22Rv1 (cell line): ENCODE data around the gene QPRT.

Experiments
- ZFX ChIP-seq: fragments of 450-650 bp; IDR thresholded peaks from 2 replicates; pipeline ENCODE4 v1.6.1; 2017; ENCODE audit warnings: antibody characterized with exemption, borderline replicate concordance
- TF ChIP-seq, protein P1 (sequence below): fragments of 450-650 bp; IDR thresholded peaks from 2 replicates; pipeline ENCODE4 v1.5.1; 2017; ENCODE audit warnings: mild to moderate bottlenecking

DNA sequence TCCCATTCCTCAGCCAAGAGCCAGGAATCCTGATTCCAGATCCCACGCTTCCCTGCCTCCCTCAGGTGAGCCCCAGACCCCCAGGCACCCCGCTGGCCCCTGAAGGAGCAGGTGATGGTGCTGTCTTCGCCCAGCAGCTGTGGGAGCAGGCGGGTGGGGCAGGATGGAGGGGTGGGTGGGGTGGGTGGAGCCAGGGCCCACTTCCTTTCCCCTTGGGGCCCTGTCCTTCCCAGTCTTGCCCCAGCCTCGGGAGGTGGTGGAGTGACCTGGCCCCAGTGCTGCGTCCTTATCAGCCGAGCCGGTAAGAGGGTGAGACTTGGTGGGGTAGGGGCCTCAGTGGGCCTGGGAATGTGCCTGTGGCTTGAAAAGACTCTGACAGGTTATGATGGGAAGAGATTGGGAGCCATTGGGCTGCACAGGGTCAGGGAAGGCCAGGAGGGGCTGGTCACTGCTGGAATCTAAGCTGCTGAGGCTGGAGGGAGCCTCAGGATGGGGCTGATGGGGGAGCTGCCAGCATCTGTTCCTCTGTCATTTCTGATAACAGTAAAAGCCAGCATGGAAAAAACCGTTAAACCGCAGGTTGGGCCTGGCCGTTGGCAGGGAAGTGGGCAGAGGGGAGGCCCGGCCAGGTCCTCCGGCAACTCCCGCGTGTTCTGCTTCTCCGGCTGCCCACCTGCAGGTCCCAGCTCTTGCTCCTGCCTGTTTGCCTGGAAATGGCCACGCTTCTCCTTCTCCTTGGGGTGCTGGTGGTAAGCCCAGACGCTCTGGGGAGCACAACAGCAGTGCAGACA is 15.8 kb upstream of the QPRT start, which contains the start of gene SPN:
- TF ChIP-seq, protein P1, sequence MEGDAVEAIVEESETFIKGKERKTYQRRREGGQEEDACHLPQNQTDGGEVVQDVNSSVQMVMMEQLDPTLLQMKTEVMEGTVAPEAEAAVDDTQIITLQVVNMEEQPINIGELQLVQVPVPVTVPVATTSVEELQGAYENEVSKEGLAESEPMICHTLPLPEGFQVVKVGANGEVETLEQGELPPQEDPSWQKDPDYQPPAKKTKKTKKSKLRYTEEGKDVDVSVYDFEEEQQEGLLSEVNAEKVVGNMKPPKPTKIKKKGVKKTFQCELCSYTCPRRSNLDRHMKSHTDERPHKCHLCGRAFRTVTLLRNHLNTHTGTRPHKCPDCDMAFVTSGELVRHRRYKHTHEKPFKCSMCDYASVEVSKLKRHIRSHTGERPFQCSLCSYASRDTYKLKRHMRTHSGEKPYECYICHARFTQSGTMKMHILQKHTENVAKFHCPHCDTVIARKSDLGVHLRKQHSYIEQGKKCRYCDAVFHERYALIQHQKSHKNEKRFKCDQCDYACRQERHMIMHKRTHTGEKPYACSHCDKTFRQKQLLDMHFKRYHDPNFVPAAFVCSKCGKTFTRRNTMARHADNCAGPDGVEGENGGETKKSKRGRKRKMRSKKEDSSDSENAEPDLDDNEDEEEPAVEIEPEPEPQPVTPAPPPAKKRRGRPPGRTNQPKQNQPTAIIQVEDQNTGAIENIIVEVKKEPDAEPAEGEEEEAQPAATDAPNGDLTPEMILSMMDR, result no peak
- TF ChIP-seq ZFX, result no peak
